Measurements from ENCODE around the gene KIF24. TPM values are rescaled to one million over a fixed set of nuclear protein-coding genes. Genes with fewer than 3 reads are reported as not detected.
"Not testable (repeated sequence)": the region's sequence is repeated elsewhere in the genome, so short reads cannot be mapped to it uniquely, and the experiment has no call there.

The KIF24 gene
- total and polyA plus RNA-seq, 2 donors: 0.32 to 5.8 TPM

DNA sequence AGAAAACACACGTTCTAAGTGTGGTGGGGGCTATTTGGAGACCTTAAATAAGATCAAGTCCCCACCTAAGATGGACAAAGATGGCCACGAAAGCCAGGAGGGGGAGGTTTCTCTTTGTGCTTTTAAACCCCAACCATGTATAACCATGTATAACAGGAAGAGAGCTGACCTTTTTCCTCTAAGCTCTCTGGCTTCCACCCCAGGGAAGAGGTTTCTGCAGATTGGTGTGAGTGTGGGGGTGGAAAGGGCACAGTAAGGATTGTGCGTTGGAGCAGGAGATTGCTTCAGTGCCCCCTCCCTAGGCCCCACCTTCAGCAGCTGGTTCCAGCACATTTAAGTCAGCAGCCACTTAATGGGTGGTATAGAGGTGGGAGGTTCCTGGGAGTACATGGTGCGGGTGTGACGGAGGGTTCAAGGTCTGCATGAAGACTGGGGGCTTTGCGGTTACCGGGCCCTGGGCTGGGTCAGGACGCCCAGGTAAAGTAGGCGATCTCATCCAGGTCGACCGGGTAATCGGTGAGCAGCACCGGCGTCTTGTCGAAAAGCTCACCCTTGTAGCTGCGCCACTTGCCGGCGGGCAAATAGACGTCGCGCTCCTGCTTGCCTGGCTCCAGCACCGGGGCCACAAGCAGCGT is 41.4 kb upstream of the KIF24 start:
- DNase-seq (ENCODE audit: extremely low spot score): no peak
- Histone ChIP-seq H3K27ac (ENCODE audit: low read depth) (no peak overlapping the region), H3K4me3 (ENCODE audit: low read depth, low read length) (no peak overlapping the region), H3K36me3 (ENCODE audit: insufficient read depth) (no peaks in the 10 kb centered on the region), H3K4me1 (ENCODE audit: insufficient read depth) (no peaks in the 10 kb centered on the region)
- WGBS: 60% methylated on average over 23 of the region's 23 CpGs

DNA sequence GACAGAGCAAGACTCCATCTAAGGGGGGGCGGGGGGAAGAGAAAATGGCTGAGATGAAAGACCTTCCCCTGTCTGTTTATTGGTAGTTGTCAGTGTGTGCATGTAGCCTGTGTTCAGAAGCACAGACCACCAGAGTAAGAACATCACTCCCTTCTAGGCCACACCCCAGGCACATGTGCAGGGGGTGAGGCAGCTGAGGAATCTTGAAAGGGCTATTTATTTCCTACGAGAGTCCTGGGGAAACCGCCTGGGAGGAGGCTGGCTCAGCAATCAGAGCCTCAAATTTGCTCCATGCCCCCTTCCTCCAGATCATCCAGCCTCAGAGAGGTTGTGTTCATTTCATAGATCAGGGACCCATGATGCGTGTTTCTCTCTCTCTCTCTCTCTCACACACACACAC is 40.6 kb upstream of the KIF24 start:
- Histone ChIP-seq H3K27ac (ENCODE audit: low read depth) (no peak overlapping the region), H3K36me3 (ENCODE audit: insufficient read depth) (no peaks in the 10 kb centered on the region), H3K4me3 (ENCODE audit: low read depth, low read length) (no peak overlapping the region), H3K4me1 (ENCODE audit: insufficient read depth) (no peaks in the 10 kb centered on the region)
- whole genome bisulfite sequencing: 87% methylated on average over 4 of the region's 4 CpGs
- DNase-seq (ENCODE audit: extremely low spot score): no peak

DNA sequence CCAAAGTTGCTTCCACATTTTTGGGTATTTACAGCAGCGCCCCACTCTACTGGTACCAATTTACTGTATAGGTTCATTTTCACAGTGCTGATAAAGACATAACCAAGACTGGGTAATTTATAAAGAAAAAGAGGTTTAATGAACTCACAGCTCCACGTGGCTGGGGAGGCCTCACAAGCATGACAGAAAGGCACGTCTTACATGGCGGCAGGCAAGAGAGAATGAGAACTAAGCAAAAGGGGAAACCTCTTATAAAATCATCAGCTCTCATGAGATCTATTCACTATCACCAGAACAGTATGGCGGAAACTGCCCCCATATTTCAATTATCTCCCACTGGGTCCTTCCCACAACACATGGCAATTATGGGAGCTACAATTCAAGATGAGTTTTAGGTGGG is 39.7 kb upstream of the KIF24 start:
- H3K27ac ChIP-seq (ENCODE audit: low read depth); H3K4me3 ChIP-seq (ENCODE audit: low read depth, low read length); H3K4me1 ChIP-seq (ENCODE audit: insufficient read depth); DNase-seq (ENCODE audit: extremely low spot score); H3K36me3 ChIP-seq (ENCODE audit: insufficient read depth): not testable (repeated sequence)
- WGBS: 97% methylated on average over 5 of the region's 5 CpGs

DNA sequence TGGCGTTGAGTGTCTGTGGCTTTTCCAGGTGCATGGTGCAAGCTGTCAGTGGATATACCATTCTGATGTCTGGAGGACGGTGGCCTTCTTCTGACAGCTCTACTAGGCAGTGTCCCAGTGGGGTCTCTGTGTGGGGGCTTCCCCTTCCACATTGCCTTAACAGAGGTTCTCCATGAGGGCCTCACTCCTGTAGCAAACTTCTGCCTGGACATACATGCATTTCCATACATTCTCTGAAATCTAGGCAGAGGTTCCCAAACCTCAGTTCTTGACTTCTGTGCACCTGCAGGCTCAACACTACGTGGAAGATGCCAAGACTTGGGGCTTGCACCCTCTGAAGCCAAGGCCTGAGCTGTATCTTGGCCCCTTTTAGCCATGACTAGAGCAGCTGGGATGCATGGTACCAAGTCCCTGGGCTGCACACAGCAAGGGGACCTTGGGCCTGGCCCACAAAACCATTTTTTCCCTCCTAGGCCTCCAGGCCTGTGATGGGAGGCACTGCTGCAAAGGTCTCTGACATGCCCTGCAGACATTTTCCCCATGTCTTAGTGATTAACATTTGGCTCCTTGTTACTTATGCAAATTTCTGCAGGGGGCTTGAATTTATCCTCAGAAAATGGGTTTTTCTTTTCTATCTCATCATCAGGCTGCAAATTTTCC is 38.8 kb upstream of the KIF24 start:
- not testable (repeated sequence) for H3K36me3 ChIP-seq (ENCODE audit: insufficient read depth)

DNA sequence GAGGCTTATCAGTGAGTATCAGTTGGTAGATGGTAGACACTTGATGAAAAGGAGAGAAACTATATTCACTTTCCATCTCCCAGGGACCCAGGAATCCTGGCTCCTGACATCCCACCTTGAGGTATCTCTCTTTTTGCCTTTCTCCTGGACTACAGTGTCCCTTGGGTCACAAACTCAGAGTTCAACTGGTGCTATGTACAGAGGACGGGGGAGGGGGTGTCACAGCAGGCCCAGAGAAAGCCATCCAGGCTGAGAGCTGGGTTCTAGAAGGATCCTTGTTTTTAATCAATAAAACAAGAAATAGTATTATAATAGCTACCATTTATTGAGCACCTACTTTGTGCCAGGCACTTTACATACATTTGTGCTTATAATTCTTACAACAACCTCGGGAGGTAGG is 37.3 kb upstream of the KIF24 start:
- no peak for DNase-seq (ENCODE audit: extremely low spot score)
- WGBS: 86% methylated on average over 2 of the region's 2 CpGs
- Histone ChIP-seq H3K4me3 (ENCODE audit: low read depth, low read length) (no peak overlapping the region), H3K4me1 (ENCODE audit: insufficient read depth) (no peaks in the 10 kb centered on the region), H3K27ac (ENCODE audit: low read depth) (no peak overlapping the region), H3K36me3 (ENCODE audit: insufficient read depth) (no peaks in the 10 kb centered on the region)

More for the DNA sequence above, 38.8 kb upstream of the KIF24 start:
- DNase-seq (ENCODE audit: extremely low spot score); H3K27ac ChIP-seq (ENCODE audit: low read depth); H3K4me3 ChIP-seq (ENCODE audit: low read depth, low read length); H3K4me1 ChIP-seq (ENCODE audit: insufficient read depth): not testable (repeated sequence)
- 94% methylated on average over 3 of the region's 3 CpGs for WGBS

DNA sequence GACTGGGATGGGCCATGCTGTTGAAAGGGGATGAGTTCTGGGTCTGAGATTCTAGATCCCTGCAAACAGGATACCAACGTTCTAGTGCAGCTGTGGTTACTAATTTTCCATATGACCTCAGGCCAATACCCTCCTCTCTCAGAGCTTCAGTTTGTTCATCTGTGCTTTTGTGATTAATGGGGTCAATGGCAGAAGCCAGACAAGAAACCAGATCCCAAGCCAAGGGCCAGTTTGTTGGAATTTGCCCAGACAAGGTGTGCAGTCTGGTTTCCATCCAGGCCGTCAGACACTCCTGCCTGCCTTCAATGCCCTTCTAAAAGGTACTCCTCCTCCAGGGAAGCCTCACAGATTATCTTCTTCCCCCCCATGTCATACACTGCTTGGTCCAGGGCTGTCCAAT is 36.2 kb upstream of the KIF24 start:
- DNase-seq (ENCODE audit: extremely low spot score): no peak
- Histone ChIP-seq H3K27ac (ENCODE audit: low read depth) (no peak overlapping the region), H3K4me1 (ENCODE audit: insufficient read depth) (no peaks in the 10 kb centered on the region), H3K36me3 (ENCODE audit: insufficient read depth) (no peaks in the 10 kb centered on the region), H3K4me3 (ENCODE audit: low read depth, low read length) (no peak overlapping the region)
- WGBS: 79% methylated on average over 2 of the region's 2 CpGs

DNA sequence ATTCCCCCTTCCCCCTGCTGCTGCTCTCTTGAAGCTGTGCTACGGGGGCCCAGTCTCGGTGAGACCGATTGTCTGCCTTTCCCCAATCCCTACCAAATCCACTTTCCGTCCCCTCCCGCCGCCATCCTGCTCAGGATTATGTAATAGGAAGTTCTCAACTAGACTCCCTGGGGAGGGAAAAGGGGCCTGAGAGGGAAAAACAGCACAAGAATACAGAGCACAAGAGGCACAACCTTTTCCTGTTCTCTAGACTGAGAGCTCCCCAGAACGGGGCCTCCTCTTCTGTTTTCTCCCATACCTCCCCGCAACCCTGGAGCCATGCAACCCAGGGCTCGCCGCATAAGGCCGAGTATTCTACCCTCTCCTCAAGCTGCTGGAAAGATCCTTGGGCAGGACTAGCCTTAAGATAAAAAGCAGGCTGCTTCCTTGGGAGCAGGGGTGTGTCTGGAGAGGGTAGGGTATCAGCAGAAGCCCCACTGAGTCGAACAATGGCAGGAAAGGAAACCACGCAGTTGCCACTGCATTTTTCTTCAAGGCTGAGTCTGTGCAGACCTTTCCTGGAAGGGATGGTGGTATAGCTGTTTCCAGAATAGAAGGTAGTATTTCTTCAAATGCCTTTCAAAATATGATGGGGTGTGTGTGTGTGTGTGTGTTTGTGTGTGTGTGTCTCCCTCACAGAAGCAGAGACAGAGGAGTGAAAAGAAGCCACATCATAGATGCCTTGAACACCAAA is 34.7 kb upstream of the KIF24 start:
- no peaks in the 10 kb centered on the region for H3K4me1 ChIP-seq (ENCODE audit: insufficient read depth)
- WGBS: 52% methylated on average over 13 of the region's 13 CpGs
- no peak overlapping the region for H3K27ac ChIP-seq (ENCODE audit: low read depth)
- no peak for DNase-seq (ENCODE audit: extremely low spot score)
- no peak overlapping the region for H3K4me3 ChIP-seq (ENCODE audit: low read depth, low read length)
- no peaks in the 10 kb centered on the region for H3K36me3 ChIP-seq (ENCODE audit: insufficient read depth)

DNA sequence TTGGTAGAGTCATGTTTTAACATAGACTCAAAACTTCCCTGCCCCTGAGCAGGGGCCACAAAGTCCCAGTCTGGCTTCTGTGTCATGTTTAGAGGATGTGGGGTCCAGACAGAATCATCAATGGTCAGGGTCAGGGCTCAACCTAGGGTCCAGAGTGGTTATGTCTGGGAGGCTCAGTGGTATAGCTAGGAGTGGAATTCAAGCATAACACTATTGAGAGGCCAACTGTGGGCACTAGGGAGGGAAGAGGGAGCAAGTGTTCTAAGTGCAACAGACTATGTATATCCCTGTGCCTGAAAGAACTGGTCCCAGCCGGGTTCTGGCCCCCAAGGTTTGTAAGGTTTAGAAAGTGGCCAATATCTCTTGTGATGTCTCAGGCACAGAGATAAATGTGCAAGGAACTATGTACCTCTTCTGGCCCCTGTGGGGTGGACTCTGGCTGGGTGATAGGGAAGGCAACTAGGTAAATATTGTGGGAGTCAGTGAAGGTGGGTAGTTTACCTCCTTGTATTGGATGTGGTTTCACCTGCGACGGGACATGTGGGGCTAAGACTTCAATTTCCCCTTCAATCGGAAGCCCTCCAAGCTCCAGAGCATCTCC is 33.6 kb upstream of the KIF24 start:
- no peak for DNase-seq (ENCODE audit: extremely low spot score)
- WGBS: 94% methylated on average over 4 of the region's 4 CpGs
- H3K36me3 ChIP-seq (ENCODE audit: insufficient read depth): no peaks in the 10 kb centered on the region
- no peaks in the 10 kb centered on the region for H3K4me1 ChIP-seq (ENCODE audit: insufficient read depth)
- no peak overlapping the region for H3K4me3 ChIP-seq (ENCODE audit: low read depth, low read length)
- H3K27ac ChIP-seq (ENCODE audit: low read depth): no peak overlapping the region

DNA sequence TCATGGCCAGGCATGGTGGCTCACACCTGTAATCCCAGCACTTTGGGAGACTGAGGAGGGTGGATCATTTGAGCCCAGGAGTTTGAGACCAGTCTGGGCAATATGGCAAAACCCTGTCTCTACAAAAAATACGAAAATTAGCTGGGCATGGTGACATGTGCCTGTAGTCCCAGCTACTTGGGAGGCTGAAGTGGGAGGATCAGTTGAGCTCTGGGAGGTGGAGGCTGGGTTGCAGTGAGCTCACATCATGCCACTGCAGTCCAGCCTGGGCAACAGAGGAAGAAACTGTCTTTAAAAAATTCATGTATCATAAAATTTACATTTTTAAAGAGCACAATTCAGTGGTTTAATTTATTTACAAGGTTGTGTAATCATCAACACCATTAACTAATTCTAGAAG is 23.9 kb upstream of the KIF24 start:
- DNase-seq (ENCODE audit: extremely low spot score); H3K27ac ChIP-seq (ENCODE audit: low read depth); H3K36me3 ChIP-seq (ENCODE audit: insufficient read depth); H3K4me3 ChIP-seq (ENCODE audit: low read depth, low read length); H3K4me1 ChIP-seq (ENCODE audit: insufficient read depth): not testable (repeated sequence)
- WGBS: 93% methylated on average over 1 of the region's 1 CpG

DNA sequence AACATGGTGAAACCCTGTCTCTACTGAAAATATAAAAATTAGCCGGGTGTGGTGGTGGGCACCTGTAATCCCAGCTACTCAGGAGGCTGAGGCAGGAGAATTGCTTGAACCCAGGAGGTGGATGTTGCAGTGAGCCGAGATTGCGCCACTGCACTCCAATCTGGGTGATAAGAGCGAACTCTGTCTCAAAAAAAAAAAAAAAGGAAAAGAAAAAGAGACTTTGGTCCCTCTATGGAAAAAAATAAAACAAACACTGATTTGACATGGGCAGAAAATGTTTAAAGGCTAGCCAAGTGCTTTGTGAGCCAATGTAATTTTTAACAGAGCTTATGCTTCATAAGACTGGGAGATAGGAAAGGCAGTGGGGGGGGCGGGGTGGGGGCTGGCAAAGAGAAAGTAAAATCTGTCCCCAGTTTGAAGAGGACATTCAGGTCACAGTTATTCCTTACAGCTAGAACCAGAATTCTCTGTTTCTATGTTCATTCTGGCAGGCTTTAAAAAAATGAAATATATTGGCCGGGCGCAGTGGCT is 23.1 kb upstream of the KIF24 start:
- WGBS: 92% methylated on average over 7 of the region's 7 CpGs

DNA sequence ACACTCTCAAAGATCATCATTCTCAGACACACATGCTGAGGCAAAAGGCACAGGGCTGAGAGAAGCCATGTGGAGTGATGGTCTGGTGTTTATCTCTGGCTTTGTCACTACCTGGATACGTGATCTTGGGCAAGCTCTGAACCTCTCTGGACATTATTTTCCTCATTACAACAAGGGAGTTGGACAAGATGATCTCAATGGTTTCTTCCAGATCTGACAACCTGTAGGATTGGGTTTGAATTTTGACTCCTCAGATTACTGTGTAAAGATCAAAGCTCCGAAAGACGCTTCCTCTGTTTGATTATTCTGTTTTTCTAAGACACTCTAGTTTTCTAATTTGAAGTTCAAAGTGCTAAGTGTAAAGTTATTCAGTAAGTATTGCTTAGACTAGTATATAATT is 20.3 kb upstream of the KIF24 start:
- H3K4me1 ChIP-seq (ENCODE audit: insufficient read depth): no peaks in the 10 kb centered on the region
- WGBS: 93% methylated on average over 3 of the region's 3 CpGs
- peaks cover 1% of the 10 kb centered on the region for H3K36me3 ChIP-seq (ENCODE audit: insufficient read depth)
- no peak overlapping the region for H3K4me3 ChIP-seq (ENCODE audit: low read depth, low read length)
- no peak for DNase-seq (ENCODE audit: extremely low spot score)
- H3K27ac ChIP-seq (ENCODE audit: low read depth): no peak overlapping the region

More for the DNA sequence above, 23.1 kb upstream of the KIF24 start:
- H3K27ac ChIP-seq (ENCODE audit: low read depth); DNase-seq (ENCODE audit: extremely low spot score); H3K4me3 ChIP-seq (ENCODE audit: low read depth, low read length); H3K36me3 ChIP-seq (ENCODE audit: insufficient read depth); H3K4me1 ChIP-seq (ENCODE audit: insufficient read depth): not testable (repeated sequence)

DNA sequence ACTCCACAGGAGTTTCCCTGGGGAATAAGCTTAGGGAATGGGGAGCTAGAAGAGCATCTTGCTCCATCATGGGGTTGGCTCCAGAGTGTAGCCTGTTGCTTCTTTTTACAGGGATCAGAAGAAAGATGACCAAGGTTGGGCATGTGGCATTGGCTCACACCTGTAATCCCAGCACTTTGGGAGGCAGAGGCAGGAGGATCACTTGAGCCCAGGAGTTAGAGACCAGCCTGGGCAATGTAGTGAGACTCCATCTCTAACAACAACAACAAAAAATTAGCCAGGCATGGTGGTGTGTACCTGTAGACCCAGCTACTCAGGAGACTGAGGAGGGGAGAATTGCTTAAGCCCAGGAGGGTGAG is 18.7 kb upstream of the KIF24 start:
- no peak for DNase-seq (ENCODE audit: extremely low spot score)
- H3K4me1 ChIP-seq (ENCODE audit: insufficient read depth): no peaks in the 10 kb centered on the region
- H3K27ac ChIP-seq (ENCODE audit: low read depth): no peak overlapping the region
- H3K4me3 ChIP-seq (ENCODE audit: low read depth, low read length): no peak overlapping the region
- H3K36me3 ChIP-seq (ENCODE audit: insufficient read depth): peaks cover 1% of the 10 kb centered on the region

DNA sequence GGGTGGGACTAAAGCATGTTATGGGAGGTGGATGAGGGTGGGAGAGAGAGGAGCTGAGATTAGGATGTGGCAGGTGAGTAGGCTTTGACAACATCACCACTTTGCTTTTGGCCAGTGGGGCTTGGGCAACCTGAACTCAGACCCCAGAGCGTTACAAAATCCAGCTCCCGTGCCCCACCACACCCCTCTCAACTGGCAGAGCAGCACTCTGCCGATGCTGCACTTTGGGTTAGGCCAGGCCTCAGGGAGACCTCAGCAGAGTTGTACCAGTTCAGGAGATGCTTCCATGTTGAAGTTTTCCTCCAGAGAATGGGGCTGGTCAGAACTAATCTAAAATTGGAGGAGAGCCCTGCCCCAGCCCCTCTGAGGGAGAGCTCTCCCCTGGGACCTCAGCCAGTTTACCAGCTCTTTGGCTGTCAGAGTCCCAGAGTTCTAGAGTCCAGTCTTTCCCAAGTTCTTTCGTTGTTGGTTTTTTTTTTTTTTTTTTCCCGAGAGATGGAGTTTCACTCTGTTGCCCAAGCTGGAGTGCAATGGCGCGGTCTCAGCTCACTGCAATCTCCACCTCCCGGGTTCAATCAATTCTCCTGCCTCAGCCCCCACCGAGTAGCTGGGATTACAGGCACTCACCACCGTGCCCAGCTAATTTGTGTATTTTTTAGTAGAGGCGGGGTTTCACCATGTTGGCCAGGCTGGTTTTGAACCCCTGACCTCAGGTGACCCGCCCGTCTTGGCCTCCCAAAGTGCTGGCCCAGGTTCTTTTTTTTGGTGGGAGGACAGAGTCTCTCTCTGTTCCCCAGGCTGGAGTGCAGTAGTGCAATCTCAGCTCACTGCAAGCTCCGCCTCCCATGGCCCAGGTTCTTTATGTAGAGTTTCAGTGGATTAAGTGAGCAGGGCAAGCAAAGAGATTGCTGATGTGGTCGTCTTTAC is 18.1 kb upstream of the KIF24 start:
- no peak overlapping the region for H3K4me3 ChIP-seq (ENCODE audit: low read depth, low read length)
- H3K36me3 ChIP-seq (ENCODE audit: insufficient read depth): peaks cover 1% of the 10 kb centered on the region
- H3K4me1 ChIP-seq (ENCODE audit: insufficient read depth): no peaks in the 10 kb centered on the region
- no peak overlapping the region for H3K27ac ChIP-seq (ENCODE audit: low read depth)
- 82% methylated on average over 15 of the region's 15 CpGs for WGBS
- no peak for DNase-seq (ENCODE audit: extremely low spot score)

Data from urinary bladder (tissue), 4 donors.